GM23338 (cell line): ENCODE measurements around the gene SMYD3. TPM values are rescaled to one million over a fixed set of nuclear protein-coding genes. Genes with fewer than 3 reads are reported as not detected.

ENCODE experiments used
- ATAC-seq: fragments of 200-7000 bp; cut with Tn5 transposase; 3 replicates; pipeline ENCODE4 v1.9.1; 2020
- DNase-seq: peaks from one replicate; pipeline ENCODE4 v3.0.0-alpha.2; 2015; ENCODE audit warnings: low spot score
- H2AFZ ChIP-seq: fragments of 200-600 bp; sonication (generic); 2 replicates; pipeline ENCODE4 v1.8.0; 2016; ENCODE audit warnings: antibody characterized with exemption, mild to moderate bottlenecking, moderate library complexity
- H3F3A ChIP-seq: fragments of 200-600 bp; sonication (generic); replicated peaks from 2 replicates; pipeline ENCODE4 v1.8.0; 2017; ENCODE audit warnings: antibody characterized with exemption, mixed run types, low read depth
- H3K27ac ChIP-seq: fragments of 200-600 bp; sonication (generic); 2 replicates; pipeline ENCODE4 v1.6.1; 2016; ENCODE audit warnings: low read depth
- H3K27me3 ChIP-seq: fragments of 200-600 bp; sonication (generic); 2 replicates; pipeline ENCODE4 v1.8.0; 2016; ENCODE audit warnings: mild to moderate bottlenecking, mixed run types, moderate library complexity; ENCODE audit not compliant: insufficient read depth
- H3K36me3 ChIP-seq: fragments of 200-600 bp; sonication (generic); 2 replicates; pipeline ENCODE4 v1.8.0; 2016; ENCODE audit warnings: mild to moderate bottlenecking; ENCODE audit not compliant: insufficient read depth
- H3K4me1 ChIP-seq: fragments of 200-600 bp; sonication (generic); 2 replicates; pipeline ENCODE4 v1.8.0; 2016; ENCODE audit warnings: mild to moderate bottlenecking, moderate library complexity; ENCODE audit not compliant: insufficient read depth
- H3K4me2 ChIP-seq: fragments of 200-600 bp; sonication (generic); 2 replicates; pipeline ENCODE4 v1.7.1; 2017; ENCODE audit warnings: mixed run types
- H3K4me3 ChIP-seq: fragments of 200-600 bp; sonication (generic); 2 replicates; pipeline ENCODE4 v1.6.1; 2016; ENCODE audit warnings: mixed run types
- H3K79me2 ChIP-seq: fragments of 200-600 bp; sonication (generic); replicated peaks from 2 replicates; pipeline ENCODE4 v1.8.0; 2017; ENCODE audit warnings: mild to moderate bottlenecking; ENCODE audit not compliant: insufficient read depth
- H3K9me2 ChIP-seq: fragments of 200-600 bp; sonication (generic); 2 replicates; pipeline ENCODE4 v1.8.0; 2017; ENCODE audit not compliant: insufficient read depth
- H4K20me1 ChIP-seq: fragments of 200-600 bp; sonication (generic); replicated peaks from 2 replicates; pipeline ENCODE4 v1.8.0; 2017; ENCODE audit warnings: mild to moderate bottlenecking; ENCODE audit not compliant: insufficient read depth
- H3K27ac Mint-ChIP-seq: 2 replicates; pipeline ENCODE4 v1.8.0; 2020; ENCODE audit warnings: inconsistent platforms, mild to moderate bottlenecking, moderate library complexity, mixed read lengths
- H3K27me3 Mint-ChIP-seq: 3 replicates; pipeline ENCODE4 v1.8.0; 2022; ENCODE audit warnings: low read depth, mild to moderate bottlenecking, moderate library complexity, mixed read lengths, inconsistent platforms; ENCODE audit not compliant: insufficient read depth, poor library complexity
- H3K36me3 Mint-ChIP-seq: 3 replicates; pipeline ENCODE4 v1.8.0; 2021; ENCODE audit warnings: low read depth, mild to moderate bottlenecking, inconsistent platforms, moderate library complexity, mixed read lengths
- H3K4me1 Mint-ChIP-seq: 3 replicates; pipeline ENCODE4 v1.8.0; 2020; ENCODE audit warnings: mild to moderate bottlenecking, inconsistent platforms, mixed read lengths
- H3K4me3 Mint-ChIP-seq: 3 replicates; pipeline ENCODE4 v1.8.0; 2021; ENCODE audit warnings: moderate library complexity, mild to moderate bottlenecking, inconsistent platforms, mixed read lengths
- H3K9me3 Mint-ChIP-seq: 3 replicates; pipeline ENCODE4 v1.8.0; 2020; ENCODE audit warnings: moderate library complexity, mild to moderate bottlenecking, inconsistent platforms, mixed read lengths
- CREB1 ChIP-seq: fragments of 250-450 bp; sonication (Bioruptor Pico); IDR thresholded peaks from 2 replicates; pipeline ENCODE4 v1.5.0; 2020; ENCODE audit warnings: low read depth, mild to moderate bottlenecking, moderate library complexity
- EZH2 ChIP-seq: fragments of 200-600 bp; sonication (generic); IDR thresholded peaks from one replicate; pipeline ENCODE4 v1.8.0; 2017; ENCODE audit warnings: antibody characterized with exemption, mild to moderate bottlenecking, low read depth; ENCODE audit not compliant: unreplicated experiment
- EZH2phosphoT487 ChIP-seq: fragments of 200-600 bp; sonication (generic); IDR thresholded peaks from one replicate; pipeline ENCODE4 v1.8.1; 2018; ENCODE audit warnings: antibody characterized with exemption; ENCODE audit not compliant: unreplicated experiment
- JUNB ChIP-seq: IDR thresholded peaks from one replicate; pipeline ENCODE4 v1.6.1; 2016; ENCODE audit warnings: antibody characterized with exemption; ENCODE audit not compliant: unreplicated experiment
- STAT1 ChIP-seq: IDR thresholded peaks from one replicate; pipeline ENCODE4 v1.6.1; 2016; ENCODE audit warnings: antibody characterized with exemption; ENCODE audit not compliant: unreplicated experiment
- ZNF114 ChIP-seq: fragments of 250-450 bp; sonication (Bioruptor Pico); IDR thresholded peaks from 2 replicates; pipeline ENCODE4 v1.5.0; 2020; ENCODE audit warnings: mild to moderate bottlenecking, moderate library complexity
- ZNF331 ChIP-seq: fragments of 250-450 bp; sonication (Bioruptor Pico); IDR thresholded peaks from 2 replicates; pipeline ENCODE4 v1.5.0; 2020; ENCODE audit warnings: low read depth, mild to moderate bottlenecking, moderate library complexity
- polyA plus RNA-seq: library from polyadenylated mRNA; unstranded; fragments of >200 nt; fragmentation: Nextera tagmentation; extraction: Ambion mirVana; gene quantifications from 2 replicates; pipeline ENCODE4 v1.2.1, GENCODE V29; 2016
- total RNA-seq: library from RNA; depleted of rRNA; stranded (reverse); fragments of >200 nt; shearing (Covaris generic); gene quantifications from 2 replicates; pipeline ENCODE4 v1.2.3, GENCODE V29; 2014
- TF ChIP-seq, protein P1 (sequence below), 2 experiments: fragments of 200-600 bp in 1 of 2; sonication (generic) in 1 of 2; conservative IDR thresholded peaks; 2 replicates each; pipeline versions ENCODE4 v1.5.1 to v1.6.1; 2016 to 2017; ENCODE audit warnings: antibody characterized with exemption in 2 of 2, low read depth in 2 of 2, mild to moderate bottlenecking in 2 of 2, moderate library complexity in 1 of 2
- TF ChIP-seq, protein P2 (sequence below): fragments of 250-450 bp; sonication (Bioruptor Pico); IDR thresholded peaks from 2 replicates; pipeline ENCODE4 v1.5.0; 2020; ENCODE audit warnings: mild to moderate bottlenecking, moderate library complexity
- TF ChIP-seq, protein P3 (sequence below): IDR thresholded peaks from one replicate; pipeline ENCODE4 v1.6.1; 2018; ENCODE audit warnings: antibody characterized with exemption; ENCODE audit not compliant: unreplicated experiment
- TF ChIP-seq, protein P4 (sequence below): IDR thresholded peaks from 2 replicates; pipeline ENCODE4 v1.6.1; 2016; ENCODE audit warnings: antibody characterized with exemption

SMYD3 gene
- total and polyA plus RNA-seq, 2 experiments from 2014 or later = 31.8 to 34.4 TPM

DNA sequence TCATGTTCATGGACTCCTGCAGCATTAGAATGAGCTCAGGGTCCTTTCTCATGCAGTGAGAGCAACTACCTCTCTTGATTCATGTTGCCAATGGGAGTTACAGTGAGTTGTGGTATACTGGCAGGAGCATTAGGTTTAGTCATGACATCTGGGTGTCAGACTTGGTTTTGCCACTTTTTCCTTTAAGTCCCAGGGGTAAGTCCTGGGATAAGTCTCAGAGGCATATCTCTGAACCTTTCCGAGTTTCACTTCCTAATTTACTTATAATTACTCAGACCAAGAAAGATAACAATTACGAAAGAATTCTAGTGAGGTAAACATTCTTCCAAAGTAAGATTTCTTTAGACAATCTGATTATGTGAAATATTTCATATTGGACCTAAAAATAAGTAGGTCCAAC lies 606.0 kb downstream of the SMYD3 start:
- H3K9me3 Mint-ChIP-seq = peaks cover 27% of the 10 kb centered on the region
- H3K4me3 Mint-ChIP-seq = no peak overlapping the region
- H3K27me3 Mint-ChIP-seq = peaks cover 1% of the 10 kb centered on the region
- DNase-seq (no peak), ATAC-seq (no peak)
- H3K4me1 Mint-ChIP-seq = peaks cover 5% of the 10 kb centered on the region; the same call in 1 of the 3 replicates
- Histone ChIP-seq H3F3A (no peaks in the 10 kb centered on the region), H3K4me3 (no peak overlapping the region), H3K27me3 (no peaks in the 10 kb centered on the region), H4K20me1 (no peaks in the 10 kb centered on the region), H3K4me1 (no peaks in the 10 kb centered on the region), H3K4me2 (no peak overlapping the region), H2AFZ (no peak overlapping the region), H3K79me2 (no peaks in the 10 kb centered on the region), H3K9me2 (peaks cover 11% of the 10 kb centered on the region; the same call in 1 of the 2 replicates), H3K27ac (no peak overlapping the region), H3K36me3 (peaks cover 8% of the 10 kb centered on the region; the same call in 1 of the 2 replicates)
- TF ChIP-seq, protein P1, sequence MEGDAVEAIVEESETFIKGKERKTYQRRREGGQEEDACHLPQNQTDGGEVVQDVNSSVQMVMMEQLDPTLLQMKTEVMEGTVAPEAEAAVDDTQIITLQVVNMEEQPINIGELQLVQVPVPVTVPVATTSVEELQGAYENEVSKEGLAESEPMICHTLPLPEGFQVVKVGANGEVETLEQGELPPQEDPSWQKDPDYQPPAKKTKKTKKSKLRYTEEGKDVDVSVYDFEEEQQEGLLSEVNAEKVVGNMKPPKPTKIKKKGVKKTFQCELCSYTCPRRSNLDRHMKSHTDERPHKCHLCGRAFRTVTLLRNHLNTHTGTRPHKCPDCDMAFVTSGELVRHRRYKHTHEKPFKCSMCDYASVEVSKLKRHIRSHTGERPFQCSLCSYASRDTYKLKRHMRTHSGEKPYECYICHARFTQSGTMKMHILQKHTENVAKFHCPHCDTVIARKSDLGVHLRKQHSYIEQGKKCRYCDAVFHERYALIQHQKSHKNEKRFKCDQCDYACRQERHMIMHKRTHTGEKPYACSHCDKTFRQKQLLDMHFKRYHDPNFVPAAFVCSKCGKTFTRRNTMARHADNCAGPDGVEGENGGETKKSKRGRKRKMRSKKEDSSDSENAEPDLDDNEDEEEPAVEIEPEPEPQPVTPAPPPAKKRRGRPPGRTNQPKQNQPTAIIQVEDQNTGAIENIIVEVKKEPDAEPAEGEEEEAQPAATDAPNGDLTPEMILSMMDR (conservative IDR thresholded peaks at IDR 0.05; ENCODE audit: low read depth in 2 of 2) = no peak
- no peak for TF ChIP-seq JUNB
- TF ChIP-seq ZNF114 (CRISPR knock-in tag) = no peak
- TF ChIP-seq, protein P2, sequence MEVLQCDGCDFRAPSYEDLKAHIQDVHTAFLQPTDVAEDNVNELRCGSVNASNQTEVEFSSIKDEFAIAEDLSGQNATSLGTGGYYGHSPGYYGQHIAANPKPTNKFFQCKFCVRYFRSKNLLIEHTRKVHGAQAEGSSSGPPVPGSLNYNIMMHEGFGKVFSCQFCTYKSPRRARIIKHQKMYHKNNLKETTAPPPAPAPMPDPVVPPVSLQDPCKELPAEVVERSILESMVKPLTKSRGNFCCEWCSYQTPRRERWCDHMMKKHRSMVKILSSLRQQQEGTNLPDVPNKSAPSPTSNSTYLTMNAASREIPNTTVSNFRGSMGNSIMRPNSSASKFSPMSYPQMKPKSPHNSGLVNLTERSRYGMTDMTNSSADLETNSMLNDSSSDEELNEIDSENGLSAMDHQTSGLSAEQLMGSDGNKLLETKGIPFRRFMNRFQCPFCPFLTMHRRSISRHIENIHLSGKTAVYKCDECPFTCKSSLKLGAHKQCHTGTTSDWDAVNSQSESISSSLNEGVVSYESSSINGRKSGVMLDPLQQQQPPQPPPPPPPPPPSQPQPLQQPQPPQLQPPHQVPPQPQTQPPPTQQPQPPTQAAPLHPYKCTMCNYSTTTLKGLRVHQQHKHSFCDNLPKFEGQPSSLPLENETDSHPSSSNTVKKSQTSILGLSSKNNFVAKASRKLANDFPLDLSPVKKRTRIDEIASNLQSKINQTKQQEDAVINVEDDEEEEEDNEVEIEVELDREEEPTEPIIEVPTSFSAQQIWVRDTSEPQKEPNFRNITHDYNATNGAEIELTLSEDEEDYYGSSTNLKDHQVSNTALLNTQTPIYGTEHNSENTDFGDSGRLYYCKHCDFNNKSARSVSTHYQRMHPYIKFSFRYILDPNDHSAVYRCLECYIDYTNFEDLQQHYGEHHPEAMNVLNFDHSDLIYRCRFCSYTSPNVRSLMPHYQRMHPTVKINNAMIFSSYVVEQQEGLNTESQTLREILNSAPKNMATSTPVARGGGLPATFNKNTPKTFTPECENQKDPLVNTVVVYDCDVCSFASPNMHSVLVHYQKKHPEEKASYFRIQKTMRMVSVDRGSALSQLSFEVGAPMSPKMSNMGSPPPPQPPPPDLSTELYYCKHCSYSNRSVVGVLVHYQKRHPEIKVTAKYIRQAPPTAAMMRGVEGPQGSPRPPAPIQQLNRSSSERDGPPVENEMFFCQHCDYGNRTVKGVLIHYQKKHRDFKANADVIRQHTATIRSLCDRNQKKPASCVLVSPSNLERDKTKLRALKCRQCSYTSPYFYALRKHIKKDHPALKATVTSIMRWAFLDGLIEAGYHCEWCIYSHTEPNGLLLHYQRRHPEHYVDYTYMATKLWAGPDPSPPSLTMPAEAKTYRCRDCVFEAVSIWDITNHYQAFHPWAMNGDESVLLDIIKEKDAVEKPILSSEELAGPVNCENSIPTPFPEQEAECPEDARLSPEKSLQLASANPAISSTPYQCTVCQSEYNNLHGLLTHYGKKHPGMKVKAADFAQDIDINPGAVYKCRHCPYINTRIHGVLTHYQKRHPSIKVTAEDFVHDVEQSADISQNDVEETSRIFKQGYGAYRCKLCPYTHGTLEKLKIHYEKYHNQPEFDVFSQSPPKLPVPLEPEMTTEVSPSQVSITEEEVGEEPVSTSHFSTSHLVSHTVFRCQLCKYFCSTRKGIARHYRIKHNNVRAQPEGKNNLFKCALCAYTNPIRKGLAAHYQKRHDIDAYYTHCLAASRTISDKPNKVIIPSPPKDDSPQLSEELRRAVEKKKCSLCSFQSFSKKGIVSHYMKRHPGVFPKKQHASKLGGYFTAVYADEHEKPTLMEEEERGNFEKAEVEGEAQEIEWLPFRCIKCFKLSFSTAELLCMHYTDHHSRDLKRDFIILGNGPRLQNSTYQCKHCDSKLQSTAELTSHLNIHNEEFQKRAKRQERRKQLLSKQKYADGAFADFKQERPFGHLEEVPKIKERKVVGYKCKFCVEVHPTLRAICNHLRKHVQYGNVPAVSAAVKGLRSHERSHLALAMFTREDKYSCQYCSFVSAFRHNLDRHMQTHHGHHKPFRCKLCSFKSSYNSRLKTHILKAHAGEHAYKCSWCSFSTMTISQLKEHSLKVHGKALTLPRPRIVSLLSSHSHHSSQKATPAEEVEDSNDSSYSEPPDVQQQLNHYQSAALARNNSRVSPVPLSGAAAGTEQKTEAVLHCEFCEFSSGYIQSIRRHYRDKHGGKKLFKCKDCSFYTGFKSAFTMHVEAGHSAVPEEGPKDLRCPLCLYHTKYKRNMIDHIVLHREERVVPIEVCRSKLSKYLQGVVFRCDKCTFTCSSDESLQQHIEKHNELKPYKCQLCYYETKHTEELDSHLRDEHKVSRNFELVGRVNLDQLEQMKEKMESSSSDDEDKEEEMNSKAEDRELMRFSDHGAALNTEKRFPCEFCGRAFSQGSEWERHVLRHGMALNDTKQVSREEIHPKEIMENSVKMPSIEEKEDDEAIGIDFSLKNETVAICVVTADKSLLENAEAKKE (CRISPR knock-in tag) = no peak
- TF ChIP-seq CREB1 = no peak
- no peak for TF ChIP-seq EZH2phosphoT487
- TF ChIP-seq ZNF331 (CRISPR knock-in tag) = no peak
- no peak for TF ChIP-seq EZH2
- TF ChIP-seq, protein P3, sequence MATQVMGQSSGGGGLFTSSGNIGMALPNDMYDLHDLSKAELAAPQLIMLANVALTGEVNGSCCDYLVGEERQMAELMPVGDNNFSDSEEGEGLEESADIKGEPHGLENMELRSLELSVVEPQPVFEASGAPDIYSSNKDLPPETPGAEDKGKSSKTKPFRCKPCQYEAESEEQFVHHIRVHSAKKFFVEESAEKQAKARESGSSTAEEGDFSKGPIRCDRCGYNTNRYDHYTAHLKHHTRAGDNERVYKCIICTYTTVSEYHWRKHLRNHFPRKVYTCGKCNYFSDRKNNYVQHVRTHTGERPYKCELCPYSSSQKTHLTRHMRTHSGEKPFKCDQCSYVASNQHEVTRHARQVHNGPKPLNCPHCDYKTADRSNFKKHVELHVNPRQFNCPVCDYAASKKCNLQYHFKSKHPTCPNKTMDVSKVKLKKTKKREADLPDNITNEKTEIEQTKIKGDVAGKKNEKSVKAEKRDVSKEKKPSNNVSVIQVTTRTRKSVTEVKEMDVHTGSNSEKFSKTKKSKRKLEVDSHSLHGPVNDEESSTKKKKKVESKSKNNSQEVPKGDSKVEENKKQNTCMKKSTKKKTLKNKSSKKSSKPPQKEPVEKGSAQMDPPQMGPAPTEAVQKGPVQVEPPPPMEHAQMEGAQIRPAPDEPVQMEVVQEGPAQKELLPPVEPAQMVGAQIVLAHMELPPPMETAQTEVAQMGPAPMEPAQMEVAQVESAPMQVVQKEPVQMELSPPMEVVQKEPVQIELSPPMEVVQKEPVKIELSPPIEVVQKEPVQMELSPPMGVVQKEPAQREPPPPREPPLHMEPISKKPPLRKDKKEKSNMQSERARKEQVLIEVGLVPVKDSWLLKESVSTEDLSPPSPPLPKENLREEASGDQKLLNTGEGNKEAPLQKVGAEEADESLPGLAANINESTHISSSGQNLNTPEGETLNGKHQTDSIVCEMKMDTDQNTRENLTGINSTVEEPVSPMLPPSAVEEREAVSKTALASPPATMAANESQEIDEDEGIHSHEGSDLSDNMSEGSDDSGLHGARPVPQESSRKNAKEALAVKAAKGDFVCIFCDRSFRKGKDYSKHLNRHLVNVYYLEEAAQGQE = no peak
- TF ChIP-seq STAT1 = no peak
- TF ChIP-seq, protein P4, sequence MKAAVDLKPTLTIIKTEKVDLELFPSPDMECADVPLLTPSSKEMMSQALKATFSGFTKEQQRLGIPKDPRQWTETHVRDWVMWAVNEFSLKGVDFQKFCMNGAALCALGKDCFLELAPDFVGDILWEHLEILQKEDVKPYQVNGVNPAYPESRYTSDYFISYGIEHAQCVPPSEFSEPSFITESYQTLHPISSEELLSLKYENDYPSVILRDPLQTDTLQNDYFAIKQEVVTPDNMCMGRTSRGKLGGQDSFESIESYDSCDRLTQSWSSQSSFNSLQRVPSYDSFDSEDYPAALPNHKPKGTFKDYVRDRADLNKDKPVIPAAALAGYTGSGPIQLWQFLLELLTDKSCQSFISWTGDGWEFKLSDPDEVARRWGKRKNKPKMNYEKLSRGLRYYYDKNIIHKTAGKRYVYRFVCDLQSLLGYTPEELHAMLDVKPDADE = no peak
- H3K27ac Mint-ChIP-seq = no peak overlapping the region
- H3K36me3 Mint-ChIP-seq = peaks cover 24% of the 10 kb centered on the region
